B cell (primary cell): Measurements from ENCODE around the gene PRSS56.

Experiments used
- CTCF ChIP-seq: fragments of 200-600 bp; IDR thresholded peaks from one replicate; pipeline ENCODE4 v1.8.0; 2022; ENCODE audit warnings: antibody characterized with exemption, mild to moderate bottlenecking
- EZH2 ChIP-seq: IDR thresholded peaks from 2 replicates; pipeline ENCODE4 v1.6.1; 2012; ENCODE audit warnings: borderline replicate concordance, low read depth, mild to moderate bottlenecking, moderate library complexity, low read length; ENCODE audit not compliant: insufficient read depth, poor library complexity, severe bottlenecking

- no peak for TF ChIP-seq CTCF
- no peak for TF ChIP-seq EZH2
Measured at GRCh38 chr2:232493701-232494474, 26.3 kb upstream of the PRSS56 start.
